SU-DHL-6 (cell line): Measurements from ENCODE around the gene EFCAB8.

Experiments
- EZH2phosphoT487 ChIP-seq: fragments of 200-600 bp; sonication (generic), shearing (Covaris generic); conservative IDR thresholded peaks from 2 replicates; pipeline ENCODE4 v1.6.1; 2018; ENCODE audit warnings: mild to moderate bottlenecking, antibody characterized with exemption, low read length, moderate library complexity, mixed read lengths
- TF ChIP-seq, protein P1 (sequence below): fragments of 200-600 bp; sonication (generic); IDR thresholded peaks from one replicate; pipeline ENCODE4 v1.5.1; 2017; ENCODE audit warnings: antibody characterized with exemption, mild to moderate bottlenecking, low read length, moderate library complexity; ENCODE audit not compliant: insufficient read depth, poor library complexity, severe bottlenecking

DNA sequence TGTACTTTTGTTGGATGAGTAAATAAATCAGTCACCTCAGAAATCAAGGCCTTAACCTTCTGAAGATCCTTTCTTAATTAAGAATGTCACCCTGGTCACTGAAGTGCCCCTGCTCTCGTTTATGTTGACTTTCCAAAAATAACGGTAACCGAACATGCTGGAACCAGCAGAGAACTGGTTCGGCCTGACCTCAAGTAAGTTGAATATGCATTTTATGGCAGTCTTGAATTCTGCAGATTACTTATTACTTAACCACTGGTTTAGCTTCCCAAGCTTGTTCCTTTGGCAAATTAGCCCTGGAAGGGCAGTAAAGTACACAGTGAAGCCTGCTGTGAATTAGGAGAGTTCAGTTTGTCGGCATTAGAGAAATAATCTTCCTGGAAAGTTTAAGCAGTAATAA is 26.7 kb upstream of the EFCAB8 start:
- TF ChIP-seq, protein P1, sequence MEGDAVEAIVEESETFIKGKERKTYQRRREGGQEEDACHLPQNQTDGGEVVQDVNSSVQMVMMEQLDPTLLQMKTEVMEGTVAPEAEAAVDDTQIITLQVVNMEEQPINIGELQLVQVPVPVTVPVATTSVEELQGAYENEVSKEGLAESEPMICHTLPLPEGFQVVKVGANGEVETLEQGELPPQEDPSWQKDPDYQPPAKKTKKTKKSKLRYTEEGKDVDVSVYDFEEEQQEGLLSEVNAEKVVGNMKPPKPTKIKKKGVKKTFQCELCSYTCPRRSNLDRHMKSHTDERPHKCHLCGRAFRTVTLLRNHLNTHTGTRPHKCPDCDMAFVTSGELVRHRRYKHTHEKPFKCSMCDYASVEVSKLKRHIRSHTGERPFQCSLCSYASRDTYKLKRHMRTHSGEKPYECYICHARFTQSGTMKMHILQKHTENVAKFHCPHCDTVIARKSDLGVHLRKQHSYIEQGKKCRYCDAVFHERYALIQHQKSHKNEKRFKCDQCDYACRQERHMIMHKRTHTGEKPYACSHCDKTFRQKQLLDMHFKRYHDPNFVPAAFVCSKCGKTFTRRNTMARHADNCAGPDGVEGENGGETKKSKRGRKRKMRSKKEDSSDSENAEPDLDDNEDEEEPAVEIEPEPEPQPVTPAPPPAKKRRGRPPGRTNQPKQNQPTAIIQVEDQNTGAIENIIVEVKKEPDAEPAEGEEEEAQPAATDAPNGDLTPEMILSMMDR, result no peak
- TF ChIP-seq EZH2phosphoT487, result no peak
